ENCODE results near the gene IDS.
"Not testable (repeated sequence)": the region's sequence is repeated elsewhere in the genome, so short reads cannot be mapped to it uniquely, and the experiment has no call there.

The IDS gene

DNA sequence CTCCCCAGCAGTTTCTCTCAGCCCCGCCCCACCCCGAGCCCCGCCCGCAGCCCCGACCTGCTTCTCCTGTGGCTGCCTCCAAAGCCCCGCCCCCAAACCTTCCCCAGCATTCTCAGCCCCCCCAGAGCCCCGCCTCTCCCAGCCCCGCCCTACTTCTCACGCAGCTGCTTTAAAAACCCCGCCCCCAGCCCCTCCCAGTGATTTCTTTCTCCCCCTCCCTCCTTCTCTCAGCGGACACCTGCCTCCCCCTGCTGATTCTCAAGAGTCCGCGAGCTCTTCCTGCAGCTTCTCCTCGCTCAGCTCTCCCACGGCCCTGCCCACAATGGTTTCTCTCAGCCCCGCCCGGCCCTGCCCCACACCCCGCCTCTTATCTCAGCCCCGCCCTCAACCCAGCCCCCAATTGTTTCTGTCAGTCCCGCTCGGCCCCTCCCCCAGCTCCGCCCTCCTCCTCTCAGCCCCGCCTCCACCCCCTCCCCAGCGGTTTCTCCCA, 35.1 kb upstream of the IDS start:
- H3K4me2 ChIP-seq (ENCODE audit: low read depth, low read length) = peak overlapping the region; percentile 63; the same call in 1 of the 2 replicates
- TF ChIP-seq EZH2 (optimal IDR thresholded peaks at IDR 0.05; ENCODE audit: low read depth, low read length) (no peak), EZH2phosphoT487 (IDR thresholded peaks at IDR 0.05; ENCODE audit: low read length) (no peak)
- DNase-seq = peak; percentile 81
- H3K9me2 ChIP-seq (replicated peaks; ENCODE audit: insufficient read depth, low read length) = no peaks in the 10 kb centered on the region
- H2AFZ ChIP-seq (ENCODE audit: low read length) = peak overlapping the region; percentile 65; the same call in 1 of the 2 replicates
- no peaks in the 10 kb centered on the region for H4K20me1 ChIP-seq (ENCODE audit: insufficient read depth, low read length)
- H3K27me3 ChIP-seq (replicated peaks; ENCODE audit: insufficient read depth, low read length) = no peaks in the 10 kb centered on the region
- no peaks in the 10 kb centered on the region for H3K4me1 ChIP-seq (ENCODE audit: low read length)
- peak overlapping the region; percentile 96 for H3K9ac ChIP-seq (ENCODE audit: low read length)
- 0 out of 2 replicates have a peak, but pooled peaks cover 4% of the 10 kb centered on the region for H3F3A ChIP-seq (ENCODE audit: insufficient read depth, low read length)
- H3K9me3 ChIP-seq (replicated peaks; ENCODE audit: insufficient read depth, low read length) = no peaks in the 10 kb centered on the region
- peaks cover 7% of the 10 kb centered on the region; the same call in 1 of the 2 replicates for H3K79me2 ChIP-seq (ENCODE audit: low read length)
- H3K27ac ChIP-seq (ENCODE audit: low read length) = peak overlapping the region; percentile 98
- H3K4me3 ChIP-seq (ENCODE audit: low read length) = peak overlapping the region; percentile 83
- no peaks in the 10 kb centered on the region for H3K36me3 ChIP-seq (replicated peaks; ENCODE audit: insufficient read depth, low read length)

DNA sequence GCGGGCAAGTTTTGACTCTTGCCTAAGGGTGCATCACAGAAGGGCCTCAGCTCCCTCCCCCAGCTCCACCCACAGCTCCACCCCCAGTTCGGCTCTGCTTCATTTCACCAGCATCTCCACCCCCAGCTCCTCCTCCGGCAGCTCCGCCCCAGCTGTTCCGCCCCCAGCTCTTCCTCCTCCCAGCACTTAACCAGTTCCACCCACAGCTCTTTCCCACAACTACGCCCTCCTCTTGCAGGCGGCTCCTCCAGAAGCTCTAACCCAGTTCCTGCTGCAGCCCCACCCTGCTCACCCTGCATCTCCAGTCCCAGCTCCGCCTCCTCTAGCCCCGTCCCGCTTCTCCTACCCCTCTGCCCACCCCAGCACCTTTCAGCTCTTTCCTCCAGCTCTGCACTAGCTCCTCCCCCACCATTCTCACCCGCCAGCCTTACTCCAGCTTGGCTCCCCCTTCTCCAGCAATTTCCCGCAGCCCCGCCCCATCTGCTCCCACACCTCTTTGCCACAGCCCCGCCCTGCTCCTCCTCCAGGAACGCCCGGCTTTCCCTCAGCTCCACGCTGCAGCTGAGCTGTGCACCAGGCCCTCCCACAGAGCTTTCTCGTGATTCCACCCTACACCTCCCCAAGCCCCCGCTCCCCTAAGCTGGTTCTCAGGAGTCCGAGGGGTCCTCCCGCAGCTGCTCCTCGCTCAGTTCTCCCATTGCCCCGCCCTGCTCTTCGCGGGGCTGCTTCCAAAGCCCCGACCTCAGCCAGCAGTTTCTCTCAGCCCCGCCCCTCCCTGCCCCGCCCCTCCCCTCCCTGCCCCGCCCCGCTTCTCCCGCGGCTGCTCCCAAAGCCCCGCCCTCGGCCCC, 34.4 kb upstream of the IDS start:
- H3K27me3 ChIP-seq (replicated peaks; ENCODE audit: insufficient read depth, low read length) = no peaks in the 10 kb centered on the region
- no peaks in the 10 kb centered on the region for H3K4me1 ChIP-seq (ENCODE audit: low read length)
- no peaks in the 10 kb centered on the region for H3K9me3 ChIP-seq (replicated peaks; ENCODE audit: insufficient read depth, low read length)
- H3K27ac ChIP-seq (ENCODE audit: low read length) = peak overlapping the region; percentile 71; the same call in 1 of the 2 replicates
- H3K4me2 ChIP-seq (ENCODE audit: low read depth, low read length) = peak overlapping the region; percentile 57; the same call in 1 of the 2 replicates
- H3F3A ChIP-seq (ENCODE audit: insufficient read depth, low read length) = 0 out of 2 replicates have a peak, but pooled peaks cover 4% of the 10 kb centered on the region
- H3K9ac ChIP-seq (ENCODE audit: low read length) = peak overlapping the region; percentile 58
- no peaks in the 10 kb centered on the region for H3K9me2 ChIP-seq (replicated peaks; ENCODE audit: insufficient read depth, low read length)
- DNase-seq = peak; percentile 86
- peak overlapping the region; percentile 57 for H3K4me3 ChIP-seq (ENCODE audit: low read length)
- TF ChIP-seq EZH2phosphoT487 (IDR thresholded peaks at IDR 0.05; ENCODE audit: low read length) (no peak), EZH2 (optimal IDR thresholded peaks at IDR 0.05; ENCODE audit: low read depth, low read length) (no peak)
- TF ChIP-seq, protein P1, sequence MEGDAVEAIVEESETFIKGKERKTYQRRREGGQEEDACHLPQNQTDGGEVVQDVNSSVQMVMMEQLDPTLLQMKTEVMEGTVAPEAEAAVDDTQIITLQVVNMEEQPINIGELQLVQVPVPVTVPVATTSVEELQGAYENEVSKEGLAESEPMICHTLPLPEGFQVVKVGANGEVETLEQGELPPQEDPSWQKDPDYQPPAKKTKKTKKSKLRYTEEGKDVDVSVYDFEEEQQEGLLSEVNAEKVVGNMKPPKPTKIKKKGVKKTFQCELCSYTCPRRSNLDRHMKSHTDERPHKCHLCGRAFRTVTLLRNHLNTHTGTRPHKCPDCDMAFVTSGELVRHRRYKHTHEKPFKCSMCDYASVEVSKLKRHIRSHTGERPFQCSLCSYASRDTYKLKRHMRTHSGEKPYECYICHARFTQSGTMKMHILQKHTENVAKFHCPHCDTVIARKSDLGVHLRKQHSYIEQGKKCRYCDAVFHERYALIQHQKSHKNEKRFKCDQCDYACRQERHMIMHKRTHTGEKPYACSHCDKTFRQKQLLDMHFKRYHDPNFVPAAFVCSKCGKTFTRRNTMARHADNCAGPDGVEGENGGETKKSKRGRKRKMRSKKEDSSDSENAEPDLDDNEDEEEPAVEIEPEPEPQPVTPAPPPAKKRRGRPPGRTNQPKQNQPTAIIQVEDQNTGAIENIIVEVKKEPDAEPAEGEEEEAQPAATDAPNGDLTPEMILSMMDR (IDR thresholded peaks at IDR 0.05; ENCODE audit: low read length) = no peak
- H3K79me2 ChIP-seq (ENCODE audit: low read length) = peaks cover 7% of the 10 kb centered on the region; the same call in 1 of the 2 replicates
- peak overlapping the region; percentile 48; the same call in 1 of the 2 replicates for H2AFZ ChIP-seq (ENCODE audit: low read length)
- no peaks in the 10 kb centered on the region for H3K36me3 ChIP-seq (replicated peaks; ENCODE audit: insufficient read depth, low read length)
- no peaks in the 10 kb centered on the region for H4K20me1 ChIP-seq (ENCODE audit: insufficient read depth, low read length)

DNA sequence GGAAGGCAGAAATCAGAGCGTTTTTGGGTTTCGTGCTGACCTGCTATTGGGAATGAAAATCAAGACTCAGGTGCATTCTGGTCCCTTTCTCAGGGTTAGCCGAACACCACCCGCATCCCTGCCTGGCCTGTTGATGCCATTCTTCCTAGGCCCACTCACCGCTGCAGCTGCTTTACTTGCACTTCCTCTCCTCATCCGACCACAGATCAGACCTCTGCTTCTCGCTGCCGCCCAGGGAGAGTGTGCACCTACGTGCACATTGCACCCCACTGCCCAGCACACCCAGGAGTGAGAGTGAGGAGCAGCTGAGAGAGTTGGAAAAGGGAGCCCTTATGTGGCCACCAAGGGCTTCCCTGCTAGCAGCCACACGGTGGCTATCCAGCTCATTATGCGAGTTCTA, 32.4 kb upstream of the IDS start:
- H3K4me3 ChIP-seq (ENCODE audit: low read length); H3K27me3 ChIP-seq (replicated peaks; ENCODE audit: insufficient read depth, low read length); H3K36me3 ChIP-seq (replicated peaks; ENCODE audit: insufficient read depth, low read length); H2AFZ ChIP-seq (ENCODE audit: low read length); H3K9ac ChIP-seq (ENCODE audit: low read length); H3K4me2 ChIP-seq (ENCODE audit: low read depth, low read length); H3K4me1 ChIP-seq (ENCODE audit: low read length); H3K27ac ChIP-seq (ENCODE audit: low read length); DNase-seq; H4K20me1 ChIP-seq (ENCODE audit: insufficient read depth, low read length); H3K79me2 ChIP-seq (ENCODE audit: low read length); H3F3A ChIP-seq (ENCODE audit: insufficient read depth, low read length); H3K9me2 ChIP-seq (replicated peaks; ENCODE audit: insufficient read depth, low read length); H3K9me3 ChIP-seq (replicated peaks; ENCODE audit: insufficient read depth, low read length): not testable (repeated sequence)

DNA sequence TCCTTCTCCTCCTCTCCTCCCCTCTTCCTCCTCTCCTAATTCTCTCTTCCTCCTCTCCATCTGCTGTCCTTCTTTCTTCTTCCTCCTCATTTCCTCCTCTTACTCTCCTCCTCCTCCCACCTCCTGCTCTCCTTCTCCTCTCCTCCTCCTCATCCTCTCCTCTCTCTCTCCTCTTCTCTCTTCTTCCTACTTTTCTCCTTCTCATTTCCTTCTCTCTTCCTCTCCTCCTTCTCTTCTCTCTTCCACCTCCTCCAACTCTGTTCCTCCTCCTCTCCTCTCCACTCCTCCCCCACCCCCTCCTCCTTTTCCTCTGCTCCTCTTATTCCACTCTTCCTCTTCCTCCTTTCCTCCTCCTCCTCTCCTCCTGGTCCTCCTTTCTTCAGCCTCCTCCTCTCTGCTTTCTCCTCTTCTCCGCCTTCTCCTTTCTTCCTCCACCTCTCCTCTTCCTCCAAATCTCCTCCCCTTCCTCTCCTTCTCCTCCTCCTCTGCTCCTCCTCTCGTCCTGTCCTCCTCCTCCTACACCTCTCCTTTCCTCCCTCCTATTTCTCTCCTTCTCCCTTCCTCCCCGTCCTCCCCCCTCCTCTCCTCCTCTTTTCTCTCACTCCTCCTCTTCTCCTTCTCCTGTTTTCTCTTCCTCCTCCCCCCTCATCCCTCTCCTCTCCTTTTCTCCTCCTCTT, 30.0 kb upstream of the IDS start:
- H3F3A ChIP-seq (ENCODE audit: insufficient read depth, low read length); H2AFZ ChIP-seq (ENCODE audit: low read length); H3K4me2 ChIP-seq (ENCODE audit: low read depth, low read length); H3K4me1 ChIP-seq (ENCODE audit: low read length); H3K9me2 ChIP-seq (replicated peaks; ENCODE audit: insufficient read depth, low read length); H4K20me1 ChIP-seq (ENCODE audit: insufficient read depth, low read length); DNase-seq; H3K9me3 ChIP-seq (replicated peaks; ENCODE audit: insufficient read depth, low read length); H3K4me3 ChIP-seq (ENCODE audit: low read length); H3K27me3 ChIP-seq (replicated peaks; ENCODE audit: insufficient read depth, low read length); H3K9ac ChIP-seq (ENCODE audit: low read length); H3K36me3 ChIP-seq (replicated peaks; ENCODE audit: insufficient read depth, low read length); H3K27ac ChIP-seq (ENCODE audit: low read length); H3K79me2 ChIP-seq (ENCODE audit: low read length): not testable (repeated sequence)

DNA sequence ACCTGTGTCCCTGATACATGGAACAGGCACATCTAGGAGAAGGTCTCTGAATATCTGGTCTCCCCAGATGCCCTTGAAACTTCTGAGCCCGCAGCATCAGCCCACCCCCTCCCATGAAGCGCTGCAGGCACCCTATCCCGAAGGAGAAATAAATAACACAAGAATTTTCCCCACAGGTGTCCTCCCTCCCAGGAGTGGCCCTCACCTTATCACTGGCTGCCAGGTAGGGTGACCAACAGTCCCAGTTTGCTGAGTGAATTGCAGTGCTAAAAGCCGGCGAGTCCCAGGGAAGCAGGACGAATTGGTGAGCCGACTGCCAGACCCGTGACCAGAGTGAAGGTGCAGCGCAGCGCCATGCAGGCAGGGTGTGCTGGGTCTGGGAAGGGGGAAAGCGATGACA, 28.9 kb upstream of the IDS start:
- not testable (repeated sequence) for H3K27me3 ChIP-seq (replicated peaks; ENCODE audit: insufficient read depth, low read length); H3K9ac ChIP-seq (ENCODE audit: low read length); H4K20me1 ChIP-seq (ENCODE audit: insufficient read depth, low read length); H3K9me2 ChIP-seq (replicated peaks; ENCODE audit: insufficient read depth, low read length); H2AFZ ChIP-seq (ENCODE audit: low read length); H3K4me2 ChIP-seq (ENCODE audit: low read depth, low read length); H3K36me3 ChIP-seq (replicated peaks; ENCODE audit: insufficient read depth, low read length); H3K4me3 ChIP-seq (ENCODE audit: low read length); H3F3A ChIP-seq (ENCODE audit: insufficient read depth, low read length); H3K4me1 ChIP-seq (ENCODE audit: low read length); H3K27ac ChIP-seq (ENCODE audit: low read length); H3K9me3 ChIP-seq (replicated peaks; ENCODE audit: insufficient read depth, low read length); H3K79me2 ChIP-seq (ENCODE audit: low read length); DNase-seq

DNA sequence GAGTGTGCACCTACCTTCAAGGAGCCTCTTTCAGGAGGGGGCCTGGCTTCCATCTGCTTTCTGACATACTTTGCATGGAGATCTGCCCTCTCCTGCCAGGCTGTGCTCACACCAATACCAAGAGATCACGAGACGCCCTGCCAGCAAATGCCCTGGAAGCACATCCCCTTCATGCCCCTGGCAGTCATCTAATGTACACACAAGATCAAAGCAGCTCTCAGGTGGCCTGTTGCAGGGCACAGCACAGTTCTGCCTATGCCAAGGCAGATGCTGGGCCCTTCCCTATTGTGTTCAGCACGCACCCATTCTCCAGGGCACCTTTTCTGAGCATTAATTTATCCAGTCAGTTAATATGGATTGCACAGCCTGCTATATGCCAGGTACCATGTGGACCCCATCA, 27.8 kb upstream of the IDS start:
- not testable (repeated sequence) for H3K79me2 ChIP-seq (ENCODE audit: low read length); H3K9me2 ChIP-seq (replicated peaks; ENCODE audit: insufficient read depth, low read length); H3K9me3 ChIP-seq (replicated peaks; ENCODE audit: insufficient read depth, low read length); H2AFZ ChIP-seq (ENCODE audit: low read length); H3F3A ChIP-seq (ENCODE audit: insufficient read depth, low read length); H3K4me1 ChIP-seq (ENCODE audit: low read length); H3K36me3 ChIP-seq (replicated peaks; ENCODE audit: insufficient read depth, low read length); H3K4me3 ChIP-seq (ENCODE audit: low read length); H3K27me3 ChIP-seq (replicated peaks; ENCODE audit: insufficient read depth, low read length); H3K4me2 ChIP-seq (ENCODE audit: low read depth, low read length); H3K27ac ChIP-seq (ENCODE audit: low read length); H4K20me1 ChIP-seq (ENCODE audit: insufficient read depth, low read length); H3K9ac ChIP-seq (ENCODE audit: low read length); DNase-seq
